Measurements from ENCODE around the gene NRSN1.

GRCh38 chr6:24108056-24108455 is 18.0 kb upstream of the NRSN1 start:
- TF ChIP-seq CHD2 (IDR thresholded peaks at IDR 0.05; ENCODE audit: low read depth, low read length) (no peak), CTCF (IDR thresholded peaks at IDR 0.05 in 2 of 3, conservative IDR thresholded peaks at IDR 0.05 in 1 of 3; ENCODE audit: insufficient read depth in 2 of 3, low read depth in 1 of 3, low read length in 3 of 3) (no peak), POLR2AphosphoS5 (IDR thresholded peaks at IDR 0.05; ENCODE audit: control insufficient read depth, insufficient read depth, low read depth, low read length) (no peak), GTF3C2 (IDR thresholded peaks at IDR 0.05; ENCODE audit: borderline replicate concordance, extremely low read depth, insufficient read length) (no peak), TCF7 (IDR thresholded peaks at IDR 0.05; ENCODE audit: borderline replicate concordance) (no peak), UBTF (IDR thresholded peaks at IDR 0.05; ENCODE audit: borderline replicate concordance in 1 of 2, low read depth in 2 of 2, low read length in 2 of 2) (no peak), ELK1 (CRISPR knock-in tag; IDR thresholded peaks at IDR 0.05) (no peak), MYNN (IDR thresholded peaks at IDR 0.05) (no peak), MYNN (CRISPR knock-in tag; IDR thresholded peaks at IDR 0.05) (no peak)

Data from K562 (cell line).